Activated gamma-delta T cell treated with anti-CD3 and anti-CD28 coated beads, Interleukin-2, amount 50 U/mL, for 16 hours (primary cell): ENCODE data around the gene TNFSF15.

Source experiments
- DNase-seq: peaks from one replicate; pipeline ENCODE4 v3.0.0-alpha.2; 2020; ENCODE audit warnings: low read depth

TNFSF15 gene

GRCh38 chr9:114825126-114825795, 19.4 kb upstream of the TNFSF15 start:
- DNase-seq = no peak

GRCh38 chr9:114824110-114824509, 18.3 kb upstream of the TNFSF15 start:
- no peak for DNase-seq

- DNase-seq = no peak
Observed at GRCh38 chr9:114823441-114823840, 17.6 kb upstream of the TNFSF15 start.

GRCh38 chr9:114822708-114823107, 16.9 kb upstream of the TNFSF15 start:
- DNase-seq = no peak

GRCh38 chr9:114820776-114821501, 15.1 kb upstream of the TNFSF15 start:
- no peak for DNase-seq

GRCh38 chr9:114818178-114818577, 12.3 kb upstream of the TNFSF15 start:
- no peak for DNase-seq

- DNase-seq = no peak
Observed at GRCh38 chr9:114813717-114814418, 8.0 kb upstream of the TNFSF15 start.

GRCh38 chr9:114811966-114812636, 6.3 kb upstream of the TNFSF15 start:
- no peak for DNase-seq

- no peak for DNase-seq
Observed at GRCh38 chr9:114811301-114811700, 5.5 kb upstream of the TNFSF15 start.

GRCh38 chr9:114810614-114811013, 4.8 kb upstream of the TNFSF15 start:
- DNase-seq = no peak

- no peak for DNase-seq
Observed at GRCh38 chr9:114806526-114806900, 674 bp upstream of the TNFSF15 start.

- DNase-seq = no peak
Observed at GRCh38 chr9:114804505-114804904, 1.3 kb downstream of the TNFSF15 start.

GRCh38 chr9:114803479-114804265, 2.2 kb downstream of the TNFSF15 start:
- no peak for DNase-seq

GRCh38 chr9:114799925-114800324, 5.9 kb downstream of the TNFSF15 start:
- DNase-seq = no peak

- no peak for DNase-seq
Observed at GRCh38 chr9:114799441-114799840, 6.4 kb downstream of the TNFSF15 start.

- DNase-seq = no peak
Observed at GRCh38 chr9:114798780-114799427, 6.9 kb downstream of the TNFSF15 start.

- DNase-seq = no peak
Observed at GRCh38 chr9:114798101-114798500, 7.7 kb downstream of the TNFSF15 start.

- DNase-seq = no peak
Observed at GRCh38 chr9:114792396-114792795, 13.4 kb downstream of the TNFSF15 start.

GRCh38 chr9:114791736-114792135, 14.1 kb downstream of the TNFSF15 start:
- no peak for DNase-seq

GRCh38 chr9:114791312-114791711, 14.5 kb downstream of the TNFSF15 start:
- DNase-seq = no peak

- DNase-seq = no peak
Observed at GRCh38 chr9:114790521-114790920, 15.3 kb downstream of the TNFSF15 start.
